Right cardiac atrium (tissue), 5 donors: ENCODE data around the gene KAT2A. TPM values are rescaled to one million over a fixed set of nuclear protein-coding genes. Genes with fewer than 3 reads are reported as not detected.

Source experiments
- ATAC-seq, 2 donors: fragments of 200-7000 bp; cut with Tn5 transposase; one replicate each; pipeline versions ENCODE4 v1.8.0 to v1.9.1; 2020; ENCODE audit warnings: moderate library complexity in 2 of 2, mild to moderate bottlenecking in 1 of 2
- DNase-seq, 3 donors: peaks; one replicate each; pipeline ENCODE4 v3.0.0-alpha.2; 2020
- H3K27ac ChIP-seq: one replicate; pipeline ENCODE4 v1.5.1; 2013; ENCODE audit warnings: mild to moderate bottlenecking, low read length, control low read depth, moderate library complexity
- H3K27me3 ChIP-seq: one replicate; pipeline ENCODE4 v1.6.1; 2013; ENCODE audit not compliant: control insufficient read depth, insufficient read depth
- H3K4me1 ChIP-seq: one replicate; pipeline ENCODE4 v1.6.1; 2013; ENCODE audit warnings: low read length; ENCODE audit not compliant: control insufficient read depth, insufficient read depth
- H3K4me3 ChIP-seq: one replicate; pipeline ENCODE4 v1.5.1; 2013; ENCODE audit warnings: low read length, control low read depth
- H3K9me3 ChIP-seq: one replicate; pipeline ENCODE4 v1.6.1; 2013; ENCODE audit warnings: low read length; ENCODE audit not compliant: control insufficient read depth
- WGBS: extraction: QIAGEN DNeasy Blood & Tissue Kit; methylation state at CpG from one replicate; pipeline ENCODE4 v1.1.7; 2013; 5-methylcytosine and 5-hydroxymethylcytosine counted together
- intact Hi-C, 4 donors: fragments of 100-400 bp; cut with DNase I; formaldehyde crosslinking; loops; one replicate each; pipeline versions ENCODE4 v1.11.0 to v1.14.0; 2022 to 2023
- polyA plus RNA-seq: library from polyadenylated mRNA; stranded (reverse); fragments of 200-250 nt; gene quantifications from one replicate; pipeline ENCODE4 v1.2.3, GENCODE V29; 2013
- total RNA-seq, 4 donors: library from RNA; stranded (reverse); fragmentation: NEBNext Ultra II Directional; extraction: Animal tissue kit (Norgen Biotek cat#: 25700); gene quantifications; one replicate each; pipeline ENCODE4 v1.2.1, GENCODE V29; 2021
- donor health status: healthy with polysubstance abuse.
- donor health status: DM: no; HTN: yes; CAD: no.
- donor health status: DM: no; HTN: no; CAD: no.
- donor health status: DM: no; HTN: yes; CAD: no; lungs with severe emphysema.
- donor health status: DM: yes; HTN: yes; CAD: no.

The KAT2A gene
- total and polyA plus RNA-seq, 5 donors = 15.8 to 32.4 (median 24.8) TPM

DNA sequence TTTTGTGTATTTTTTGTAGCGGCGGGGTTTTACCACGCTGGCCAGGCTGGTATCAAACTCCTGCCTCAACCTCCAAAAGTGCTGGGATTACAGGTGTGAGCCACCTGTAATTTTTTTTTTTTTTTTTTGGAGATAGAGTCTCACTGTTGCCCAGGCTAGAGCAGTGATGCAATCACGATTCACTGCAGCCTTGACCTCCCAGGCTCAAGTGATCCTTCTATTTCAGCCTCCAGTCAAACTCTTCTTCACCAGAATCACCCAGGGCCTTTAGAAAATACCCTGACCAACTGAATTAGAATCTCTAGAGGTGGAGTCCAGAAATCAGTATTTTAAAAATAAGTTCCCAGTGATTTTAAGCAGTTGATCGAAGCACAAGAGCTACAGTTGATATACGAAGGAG, 14.0 kb upstream of the KAT2A start:
- H3K4me3 ChIP-seq = no peak overlapping the region
- H3K4me1 ChIP-seq = peaks cover 35% of the 10 kb centered on the region
- H3K9me3 ChIP-seq = no peaks in the 10 kb centered on the region
- no peak for DNase-seq
- intact Hi-C loops = no loop called here
- 82% methylated on average over 6 of the region's 6 CpGs for WGBS
- no peak for ATAC-seq
- peak overlapping the region; percentile 87 for H3K27ac ChIP-seq
- no peaks in the 10 kb centered on the region for H3K27me3 ChIP-seq

DNA sequence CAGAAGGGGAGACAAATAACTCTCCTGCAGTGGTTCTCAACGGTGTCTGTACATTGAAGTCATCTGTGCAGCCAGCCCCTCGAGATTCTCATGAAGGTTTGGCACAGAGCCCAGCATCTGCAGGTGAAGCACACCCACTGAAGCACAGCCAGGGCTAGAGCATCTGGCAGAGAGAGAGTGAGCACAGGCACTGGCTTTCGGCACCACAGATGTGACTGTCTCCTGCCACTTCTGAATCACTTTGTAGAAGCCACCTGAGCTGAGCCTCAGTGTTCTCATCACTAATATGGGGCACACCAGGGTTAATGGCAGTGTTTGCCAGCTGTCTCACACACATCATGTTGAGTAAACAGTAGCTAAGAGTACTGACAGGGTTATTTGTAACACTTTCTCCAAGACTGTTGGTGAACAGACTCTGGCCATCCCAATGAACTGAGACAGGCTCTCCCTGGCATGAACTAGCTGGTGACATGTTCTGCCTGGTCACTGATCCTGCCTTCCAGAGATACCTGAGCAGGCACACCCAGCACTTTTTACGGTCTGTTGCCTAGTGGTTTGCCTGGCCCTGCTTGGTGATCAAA, 12.4 kb upstream of the KAT2A start:
- H3K27me3 ChIP-seq = no peaks in the 10 kb centered on the region
- H3K9me3 ChIP-seq = no peaks in the 10 kb centered on the region
- WGBS = 45% methylated on average over 4 of the region's 4 CpGs
- no peak for ATAC-seq
- intact Hi-C loops = no loop called here
- H3K4me3 ChIP-seq = no peak overlapping the region
- no peak for DNase-seq
- H3K27ac ChIP-seq = peak overlapping the region; percentile 65
- peaks cover 37% of the 10 kb centered on the region for H3K4me1 ChIP-seq

DNA sequence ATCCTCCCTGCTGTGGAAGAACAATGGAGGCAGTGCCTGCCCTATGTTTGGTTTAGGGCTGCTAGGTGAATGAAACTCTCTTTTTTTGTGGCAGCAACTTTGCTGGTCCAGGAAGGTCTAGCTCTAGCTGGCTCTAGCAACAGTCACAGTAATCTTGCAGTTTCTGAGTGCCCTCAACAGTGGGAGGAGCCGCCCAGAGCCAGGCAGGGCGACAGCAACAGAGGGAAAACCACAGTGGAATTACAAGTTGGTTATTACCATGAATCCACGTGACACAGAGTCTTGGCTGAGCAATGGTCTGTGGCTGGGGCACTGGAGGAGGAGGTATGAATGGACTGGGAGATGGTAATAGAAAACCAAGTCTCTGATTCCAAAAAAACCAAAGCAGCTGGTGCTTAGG, 11.8 kb upstream of the KAT2A start:
- peaks cover 34% of the 10 kb centered on the region for H3K4me1 ChIP-seq
- ATAC-seq (peak; percentile 17 to 43), DNase-seq (peak in 1 of 3 donors; percentile 77)
- WGBS = 43% methylated on average over 3 of the region's 3 CpGs
- H3K4me3 ChIP-seq = no peak overlapping the region
- peak overlapping the region; percentile 65 for H3K27ac ChIP-seq
- intact Hi-C loops = no loop called here
- no peaks in the 10 kb centered on the region for H3K9me3 ChIP-seq
- H3K27me3 ChIP-seq = no peaks in the 10 kb centered on the region

DNA sequence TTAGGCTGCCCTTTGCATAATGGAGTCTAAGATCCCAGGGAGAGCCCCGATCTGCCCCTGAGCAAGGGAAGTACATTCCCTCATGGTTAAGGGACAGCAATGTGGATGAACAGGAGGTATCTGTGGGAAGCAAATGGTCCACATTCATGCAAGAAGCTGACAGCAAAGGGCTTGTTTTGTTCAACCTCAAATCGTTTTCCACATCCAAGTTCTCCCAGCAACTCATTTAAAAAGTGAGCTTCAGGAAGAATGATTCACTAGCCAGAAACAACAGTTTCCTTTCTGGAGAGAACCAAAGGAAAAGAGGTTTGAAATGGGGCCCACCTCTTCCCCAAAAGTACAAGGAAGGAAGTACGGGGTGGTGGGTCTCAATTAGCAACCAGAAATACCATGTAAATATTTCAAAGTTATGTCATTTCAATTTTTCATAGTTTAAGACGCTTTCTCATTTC, 10.8 kb upstream of the KAT2A start:
- peaks cover 34% of the 10 kb centered on the region for H3K4me1 ChIP-seq
- H3K4me3 ChIP-seq = no peak overlapping the region
- H3K27me3 ChIP-seq = no peaks in the 10 kb centered on the region
- 51% methylated on average over 4 of the region's 4 CpGs for WGBS
- DNase-seq (no peak), ATAC-seq (peak in 1 of 2 donors; percentile 24)
- peak overlapping the region; percentile 33 for H3K27ac ChIP-seq
- no peaks in the 10 kb centered on the region for H3K9me3 ChIP-seq
- intact Hi-C loops = no loop called here

DNA sequence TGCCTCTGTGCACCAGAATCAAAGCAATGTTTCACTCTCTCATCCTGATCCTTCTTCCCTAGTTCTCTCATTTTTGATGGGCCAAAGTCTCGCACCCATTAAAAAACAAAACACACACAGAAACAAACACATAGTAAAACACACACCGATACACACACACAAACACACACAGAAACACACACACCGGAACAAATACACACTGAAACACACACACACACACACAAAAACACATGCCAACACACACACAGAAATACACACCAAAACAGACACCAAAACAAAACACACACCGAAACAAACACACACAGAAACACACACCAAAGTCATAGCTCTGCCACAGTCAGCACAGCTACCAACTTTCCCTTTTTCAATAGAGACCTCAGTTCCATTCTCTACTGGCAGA, 10.1 kb upstream of the KAT2A start:
- Histone ChIP-seq H3K27me3 (no peaks in the 10 kb centered on the region), H3K4me3 (no peak overlapping the region), H3K27ac (peak overlapping the region; percentile 54), H3K4me1 (peaks cover 30% of the 10 kb centered on the region), H3K9me3 (no peaks in the 10 kb centered on the region)
- ATAC-seq (no peak), DNase-seq (no peak)
- 92% methylated on average over 4 of the region's 4 CpGs for WGBS
- intact Hi-C loops = no loop called here

DNA sequence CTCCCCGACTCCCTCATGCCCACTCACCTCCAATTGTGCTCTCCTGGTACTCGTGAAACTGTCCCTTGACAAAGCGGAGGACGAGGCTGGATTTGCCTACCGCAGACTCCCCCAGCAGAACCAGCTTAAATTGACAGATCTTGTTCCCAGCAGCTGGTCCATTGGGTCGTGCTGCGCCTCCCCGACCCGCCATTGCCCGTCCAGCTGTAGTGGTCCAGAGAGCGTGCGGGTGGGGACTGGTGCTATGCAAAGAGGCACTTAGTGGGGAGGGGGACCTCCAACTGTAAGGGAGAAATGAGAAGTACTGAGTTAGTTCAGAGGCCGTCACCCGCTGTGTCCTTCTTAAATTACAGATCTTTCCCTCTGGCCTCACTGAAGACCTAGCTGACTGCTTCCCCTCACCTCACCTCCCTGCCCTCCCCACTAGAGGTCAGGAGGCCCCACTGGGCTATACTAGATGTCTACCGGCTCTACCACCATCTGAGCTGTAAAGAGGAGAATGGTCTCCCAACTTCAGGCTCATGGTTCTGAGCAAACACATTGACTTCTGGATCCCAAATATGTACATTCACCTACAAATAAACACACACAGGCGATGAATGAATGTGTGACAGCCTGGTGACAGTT, 9.3 kb upstream of the KAT2A start:
- H3K4me1 ChIP-seq = peaks cover 27% of the 10 kb centered on the region
- no peak overlapping the region for H3K4me3 ChIP-seq
- no peaks in the 10 kb centered on the region for H3K9me3 ChIP-seq
- H3K27me3 ChIP-seq = no peaks in the 10 kb centered on the region
- DNase-seq (no peak), ATAC-seq (no peak)
- intact Hi-C loops = no loop called here
- H3K27ac ChIP-seq = peak overlapping the region; percentile 57
- 91% methylated on average over 16 of the region's 16 CpGs for WGBS

DNA sequence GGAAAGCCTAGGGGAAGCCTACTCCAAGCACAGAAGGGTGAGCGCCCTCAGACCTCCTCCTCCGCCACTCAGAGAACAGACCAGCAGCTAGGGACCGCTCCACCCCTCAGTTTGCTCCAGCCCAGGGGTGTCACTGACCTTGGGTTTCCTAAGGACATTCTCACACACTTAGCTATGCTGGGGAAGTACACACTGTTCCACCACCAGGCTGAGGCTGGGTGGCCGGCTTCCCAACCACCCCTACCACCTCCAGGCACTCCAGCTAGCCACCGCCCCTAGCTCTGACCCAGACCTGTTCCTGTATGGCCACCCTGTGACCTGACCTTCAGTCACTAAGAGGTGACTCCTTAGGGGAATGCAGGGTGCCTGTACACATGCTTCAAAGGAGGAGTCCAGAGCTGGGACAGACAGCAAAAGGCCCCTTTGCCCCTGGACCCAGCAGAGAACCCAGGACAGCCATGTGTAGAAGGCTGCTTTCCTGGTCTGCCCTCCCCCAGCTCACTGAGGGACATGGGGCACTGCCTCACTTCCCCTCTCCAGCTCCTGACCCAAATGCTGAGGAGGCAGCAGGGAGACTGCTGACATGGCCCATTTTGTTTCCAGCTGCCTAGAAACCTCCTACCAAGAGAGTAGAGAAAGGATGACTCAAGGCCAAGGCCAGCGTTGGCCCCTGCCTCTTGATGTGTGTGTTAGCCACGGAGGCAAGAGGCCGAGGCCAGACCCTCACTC, 8.1 kb upstream of the KAT2A start:
- Histone ChIP-seq H3K27me3 (no peaks in the 10 kb centered on the region), H3K9me3 (no peaks in the 10 kb centered on the region), H3K27ac (peak overlapping the region; percentile 57), H3K4me3 (no peak overlapping the region), H3K4me1 (peaks cover 26% of the 10 kb centered on the region)
- peak; percentile 71 to 81 for ATAC-seq
- 83% methylated on average over 8 of the region's 8 CpGs for WGBS
- DNase-seq = peak; percentile 53 to 75 (median 75)
- intact Hi-C loops = no loop called here

DNA sequence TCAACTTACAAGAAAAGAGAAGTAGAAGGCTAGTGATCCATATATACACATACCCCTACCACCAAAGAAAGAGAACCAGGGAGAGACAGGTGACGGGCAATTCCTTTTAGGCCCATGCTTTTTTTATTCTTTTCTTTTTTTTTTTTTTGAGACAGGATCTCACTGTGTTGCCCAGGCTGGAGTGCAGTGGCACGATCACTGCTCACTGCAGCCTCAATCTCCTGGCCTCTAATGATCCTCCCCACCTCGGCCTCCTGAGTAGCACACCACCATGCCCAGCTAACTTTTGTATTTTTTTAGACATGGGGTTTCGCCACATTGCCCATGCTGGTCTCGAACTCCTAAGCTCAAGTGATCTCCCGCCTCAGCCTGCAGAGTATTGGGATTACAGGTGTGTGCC, 6.2 kb upstream of the KAT2A start:
- Histone ChIP-seq H3K27ac (no peak overlapping the region), H3K9me3 (no peaks in the 10 kb centered on the region), H3K27me3 (no peaks in the 10 kb centered on the region), H3K4me3 (no peak overlapping the region), H3K4me1 (peaks cover 14% of the 10 kb centered on the region)
- no peak for ATAC-seq
- DNase-seq = no peak
- intact Hi-C loops = no loop called here
- 96% methylated on average over 6 of the region's 6 CpGs for WGBS

DNA sequence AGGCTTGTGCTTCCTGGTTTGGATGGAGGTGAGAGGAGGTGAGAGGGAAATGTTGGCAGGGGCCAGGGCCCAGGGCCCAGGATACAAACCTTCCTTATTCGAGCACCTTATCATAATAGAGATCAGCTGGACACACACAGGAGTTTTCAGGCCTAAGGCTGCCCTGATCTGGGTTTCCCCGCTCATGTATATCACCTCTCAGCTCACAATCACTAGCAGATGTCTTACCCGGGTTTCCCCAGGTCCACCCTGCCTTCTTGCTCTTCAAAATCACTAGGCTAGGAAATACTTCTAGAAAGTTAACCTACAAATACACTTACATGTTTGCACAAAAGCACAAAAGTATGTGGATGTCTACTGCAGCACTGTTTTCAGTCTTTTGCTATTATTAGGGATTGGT, 5.7 kb upstream of the KAT2A start:
- no peak overlapping the region for H3K4me3 ChIP-seq
- no peaks in the 10 kb centered on the region for H3K9me3 ChIP-seq
- 79% methylated on average over 3 of the region's 3 CpGs for WGBS
- no peak for ATAC-seq
- DNase-seq = no peak
- H3K27me3 ChIP-seq = no peaks in the 10 kb centered on the region
- no peak overlapping the region for H3K27ac ChIP-seq
- intact Hi-C loops = no loop called here
- peaks cover 14% of the 10 kb centered on the region for H3K4me1 ChIP-seq

DNA sequence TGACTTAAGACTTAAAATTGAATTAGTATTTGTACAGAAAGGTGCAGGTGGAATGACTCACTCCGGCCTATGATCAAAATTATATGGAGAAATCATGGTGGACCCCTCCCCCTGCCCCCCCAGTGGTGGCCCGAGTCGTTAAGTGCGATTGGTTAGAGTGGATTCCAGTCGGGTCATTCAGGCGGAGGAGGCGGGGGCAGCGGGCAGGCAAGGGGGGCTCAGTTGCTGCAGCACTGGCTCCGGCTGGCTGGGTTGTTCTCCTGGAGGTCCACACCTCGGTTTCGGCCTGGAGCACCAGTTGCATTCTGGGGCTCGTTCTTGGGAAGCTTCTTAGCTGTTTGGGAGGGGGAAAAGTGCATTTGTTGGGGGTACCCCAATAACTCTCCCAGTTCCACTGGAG, 4.4 kb upstream of the KAT2A start:
- Histone ChIP-seq H3K27ac (no peak overlapping the region), H3K4me1 (peaks cover 8% of the 10 kb centered on the region), H3K4me3 (no peak overlapping the region), H3K27me3 (no peaks in the 10 kb centered on the region), H3K9me3 (no peaks in the 10 kb centered on the region)
- intact Hi-C loops = no loop called here
- ATAC-seq (no peak), DNase-seq (peak in 1 of 3 donors; percentile 56)
- 82% methylated on average over 12 of the region's 12 CpGs for WGBS

DNA sequence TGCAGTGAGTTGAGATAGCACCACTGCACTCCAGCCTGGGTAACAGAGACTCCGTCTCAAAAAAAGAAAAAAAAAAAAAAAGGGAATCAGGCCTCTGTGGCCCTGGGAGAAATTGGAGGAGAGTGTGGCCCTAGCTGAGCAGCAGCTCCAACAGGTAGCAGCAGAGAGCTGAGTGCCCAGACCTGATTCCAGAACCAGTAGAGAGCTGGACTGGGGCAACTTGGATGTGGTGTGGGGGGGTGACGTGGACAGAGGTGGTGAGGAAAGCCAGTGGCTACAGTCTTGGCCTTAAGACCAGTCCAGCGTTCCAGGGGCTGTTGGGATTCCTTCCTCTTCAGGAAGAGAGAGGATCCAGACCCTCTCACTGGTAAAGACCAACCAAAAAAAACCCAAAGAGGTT, 3.1 kb upstream of the KAT2A start:
- H3K4me3 ChIP-seq = no peak overlapping the region
- 89% methylated on average over 3 of the region's 3 CpGs for WGBS
- H3K9me3 ChIP-seq = no peaks in the 10 kb centered on the region
- intact Hi-C loops = no loop called here
- no peaks in the 10 kb centered on the region for H3K27me3 ChIP-seq
- H3K27ac ChIP-seq = no peak overlapping the region
- peaks cover 6% of the 10 kb centered on the region for H3K4me1 ChIP-seq
- ATAC-seq (no peak), DNase-seq (peak in 1 of 3 donors; percentile 28)
